ENCODE measurements around the gene RIC1.
A peak's percentile ranks its signal among the peaks of the same experiment; 100 is the strongest.
"Not testable (repeated sequence)": the region's sequence is repeated elsewhere in the genome, so short reads cannot be mapped to it uniquely, and the experiment has no call there.

The RIC1 gene, protein sequence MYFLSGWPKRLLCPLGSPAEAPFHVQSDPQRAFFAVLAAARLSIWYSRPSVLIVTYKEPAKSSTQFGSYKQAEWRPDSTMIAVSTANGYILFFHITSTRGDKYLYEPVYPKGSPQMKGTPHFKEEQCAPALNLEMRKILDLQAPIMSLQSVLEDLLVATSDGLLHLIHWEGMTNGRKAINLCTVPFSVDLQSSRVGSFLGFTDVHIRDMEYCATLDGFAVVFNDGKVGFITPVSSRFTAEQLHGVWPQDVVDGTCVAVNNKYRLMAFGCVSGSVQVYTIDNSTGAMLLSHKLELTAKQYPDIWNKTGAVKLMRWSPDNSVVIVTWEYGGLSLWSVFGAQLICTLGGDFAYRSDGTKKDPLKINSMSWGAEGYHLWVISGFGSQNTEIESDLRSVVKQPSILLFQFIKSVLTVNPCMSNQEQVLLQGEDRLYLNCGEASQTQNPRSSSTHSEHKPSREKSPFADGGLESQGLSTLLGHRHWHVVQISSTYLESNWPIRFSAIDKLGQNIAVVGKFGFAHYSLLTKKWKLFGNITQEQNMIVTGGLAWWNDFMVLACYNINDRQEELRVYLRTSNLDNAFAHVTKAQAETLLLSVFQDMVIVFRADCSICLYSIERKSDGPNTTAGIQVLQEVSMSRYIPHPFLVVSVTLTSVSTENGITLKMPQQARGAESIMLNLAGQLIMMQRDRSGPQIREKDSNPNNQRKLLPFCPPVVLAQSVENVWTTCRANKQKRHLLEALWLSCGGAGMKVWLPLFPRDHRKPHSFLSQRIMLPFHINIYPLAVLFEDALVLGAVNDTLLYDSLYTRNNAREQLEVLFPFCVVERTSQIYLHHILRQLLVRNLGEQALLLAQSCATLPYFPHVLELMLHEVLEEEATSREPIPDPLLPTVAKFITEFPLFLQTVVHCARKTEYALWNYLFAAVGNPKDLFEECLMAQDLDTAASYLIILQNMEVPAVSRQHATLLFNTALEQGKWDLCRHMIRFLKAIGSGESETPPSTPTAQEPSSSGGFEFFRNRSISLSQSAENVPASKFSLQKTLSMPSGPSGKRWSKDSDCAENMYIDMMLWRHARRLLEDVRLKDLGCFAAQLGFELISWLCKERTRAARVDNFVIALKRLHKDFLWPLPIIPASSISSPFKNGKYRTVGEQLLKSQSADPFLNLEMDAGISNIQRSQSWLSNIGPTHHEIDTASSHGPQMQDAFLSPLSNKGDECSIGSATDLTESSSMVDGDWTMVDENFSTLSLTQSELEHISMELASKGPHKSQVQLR (N-terminal part only)

DNA sequence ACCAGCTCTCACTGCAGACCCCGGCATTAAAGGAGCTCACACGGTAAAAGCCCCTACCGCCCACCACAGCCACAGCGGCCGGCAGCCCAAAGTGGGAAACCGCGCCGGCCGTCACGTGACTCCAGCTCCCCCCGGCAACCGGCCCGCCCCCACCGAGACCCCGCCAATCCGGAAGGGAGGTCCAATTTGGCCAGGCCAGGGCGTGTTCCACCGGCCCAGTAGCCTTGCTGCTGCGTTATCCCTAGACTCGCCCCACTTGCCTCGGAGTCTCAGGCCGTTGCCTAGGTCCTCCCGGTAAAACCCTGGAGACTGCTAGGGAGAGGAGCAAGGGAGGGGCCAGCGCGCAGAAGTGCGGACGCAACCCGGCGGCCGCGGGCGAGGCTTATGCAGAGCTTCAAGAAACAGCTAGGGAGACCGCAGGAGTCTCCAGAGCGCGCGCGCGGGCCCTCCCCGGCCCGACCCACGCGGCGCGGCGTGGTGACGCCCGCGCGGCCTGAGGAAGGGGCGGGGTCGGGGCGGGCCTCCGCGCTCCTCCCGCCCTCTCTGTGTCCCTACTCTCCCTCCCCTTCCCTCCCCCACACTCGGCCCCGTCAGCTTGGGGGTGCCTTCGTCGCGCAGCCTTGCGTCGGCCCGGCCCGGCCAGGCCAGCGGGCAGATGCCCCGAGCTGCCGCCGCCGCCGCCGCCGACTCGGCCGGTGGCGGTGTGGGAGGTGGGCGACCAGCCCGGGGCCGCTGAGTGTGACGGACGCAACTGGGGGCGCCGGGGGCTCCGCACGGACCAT, at the start of gene RIC1:
RIC1 (plus strand) TSS at position 578 of the 782 bp plus-strand sequence; CDS start at position 781, 203 bp downstream.
- DNase-seq, result peak; percentile 91 to 94

DNA sequence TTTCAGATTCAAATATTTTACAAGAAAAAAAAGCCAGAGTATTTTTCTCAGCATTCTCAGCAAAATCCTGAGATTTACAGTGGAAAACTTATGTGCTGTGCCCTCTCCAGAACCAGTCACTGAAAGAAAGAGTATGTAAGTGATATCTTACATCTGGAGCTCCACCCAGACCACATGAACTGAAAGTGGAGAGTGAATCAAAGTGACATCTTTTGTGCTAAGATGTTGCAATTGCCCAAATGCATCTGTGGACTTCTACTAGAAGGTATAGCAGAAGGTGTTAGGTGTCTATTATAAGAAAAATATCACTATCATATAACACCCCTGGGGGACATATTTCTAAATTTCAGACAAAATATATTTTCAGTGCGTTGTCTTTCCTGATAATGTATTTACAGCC, 49.0 kb upstream of the RIC1 start:
- DNase-seq, result no peak

DNA sequence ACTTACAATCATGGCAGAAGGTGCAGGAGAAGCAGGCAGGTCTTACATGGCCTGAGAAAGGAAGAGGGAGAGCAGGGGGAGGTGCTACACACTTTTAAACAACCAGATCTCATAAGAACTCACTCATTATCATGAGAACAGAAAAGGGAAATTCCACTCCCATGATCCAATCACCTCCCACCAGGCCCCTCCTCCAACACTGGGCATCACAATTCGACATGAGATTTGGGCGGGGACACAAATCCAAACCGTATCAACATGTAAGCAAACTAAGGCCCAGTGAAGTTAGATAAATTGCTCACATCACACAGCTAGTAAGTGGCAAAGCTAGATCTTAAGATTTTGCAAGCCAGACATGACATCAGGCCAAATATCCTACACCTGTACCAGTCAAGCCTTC, 48.3 kb upstream of the RIC1 start:
- no peak for DNase-seq

DNA sequence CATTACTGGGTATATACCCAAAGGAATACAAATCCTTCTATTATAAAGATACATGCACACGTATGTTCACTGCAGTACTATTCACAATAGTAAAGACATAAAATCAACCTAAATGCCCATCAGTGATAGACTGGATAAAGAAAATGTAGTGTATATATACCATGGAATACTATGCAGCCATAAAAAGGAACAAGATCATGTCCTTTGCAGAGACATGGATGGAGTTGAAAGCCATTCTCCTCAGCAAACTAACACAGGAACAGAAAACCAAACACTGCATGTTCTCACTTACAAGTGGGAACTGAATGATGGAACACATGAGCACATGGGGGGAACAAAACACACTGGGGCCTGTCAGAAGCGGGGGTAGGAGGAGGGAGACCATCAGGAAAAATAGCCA, 47.2 kb upstream of the RIC1 start:
- not testable (repeated sequence) for DNase-seq

DNA sequence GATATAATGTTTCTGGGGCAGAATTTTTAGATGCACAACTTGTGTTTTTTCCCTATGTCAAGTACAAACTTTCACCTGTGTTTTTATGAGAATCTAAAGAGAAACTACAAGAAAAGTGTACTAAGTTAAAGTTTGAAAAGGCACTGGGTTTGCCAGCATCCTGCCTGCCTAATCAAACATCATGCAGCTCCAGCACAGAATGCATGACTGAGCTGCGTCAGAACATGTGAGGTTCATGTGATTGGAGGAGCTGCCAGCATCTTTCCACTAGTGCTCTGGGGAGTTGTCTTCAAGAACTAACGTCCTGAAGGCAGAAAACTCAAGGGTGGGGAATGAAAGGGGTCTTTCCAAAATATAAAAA, 46.1 kb upstream of the RIC1 start:
- peak; percentile 33 to 36 for DNase-seq

DNA sequence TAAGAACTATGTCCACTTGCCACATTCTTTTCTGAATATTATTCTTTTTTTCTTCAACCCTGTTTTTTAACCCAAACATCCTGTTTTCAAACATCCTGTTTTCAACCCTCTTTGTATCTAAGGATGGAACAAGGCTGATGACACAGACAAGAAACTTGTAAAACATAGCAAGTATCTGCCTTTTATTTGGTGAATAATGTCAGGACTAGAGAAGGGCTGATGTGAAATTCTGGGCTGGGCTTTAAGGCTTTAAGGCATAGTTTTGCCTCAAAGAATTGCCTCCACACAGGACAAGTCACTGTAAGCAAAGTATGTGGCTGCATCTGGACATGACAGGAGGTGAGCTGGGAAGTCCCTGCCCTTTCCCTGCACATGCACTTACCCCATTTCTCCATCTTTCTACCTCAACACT, 42.5 kb upstream of the RIC1 start:
- DNase-seq, result no peak

DNA sequence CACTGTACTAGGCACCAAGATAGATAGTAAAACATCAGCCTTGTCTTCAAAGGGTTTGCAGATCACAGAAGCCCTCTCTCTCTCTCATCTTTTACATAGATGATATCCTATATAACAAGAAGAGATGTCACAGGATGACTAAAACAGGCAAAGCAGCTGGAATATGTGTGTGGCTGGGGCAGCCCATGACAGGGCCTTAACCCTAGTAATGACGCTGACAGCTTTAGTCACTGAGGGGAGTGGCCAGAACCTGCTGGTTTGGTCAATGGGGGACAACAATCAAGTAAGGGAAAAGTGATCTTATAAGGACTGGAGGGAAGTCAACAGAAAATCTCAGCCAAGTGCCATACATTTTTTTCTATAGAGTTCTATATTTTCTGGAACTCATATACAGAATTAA, 41.9 kb upstream of the RIC1 start:
- DNase-seq, result peak; percentile 66 to 70

DNA sequence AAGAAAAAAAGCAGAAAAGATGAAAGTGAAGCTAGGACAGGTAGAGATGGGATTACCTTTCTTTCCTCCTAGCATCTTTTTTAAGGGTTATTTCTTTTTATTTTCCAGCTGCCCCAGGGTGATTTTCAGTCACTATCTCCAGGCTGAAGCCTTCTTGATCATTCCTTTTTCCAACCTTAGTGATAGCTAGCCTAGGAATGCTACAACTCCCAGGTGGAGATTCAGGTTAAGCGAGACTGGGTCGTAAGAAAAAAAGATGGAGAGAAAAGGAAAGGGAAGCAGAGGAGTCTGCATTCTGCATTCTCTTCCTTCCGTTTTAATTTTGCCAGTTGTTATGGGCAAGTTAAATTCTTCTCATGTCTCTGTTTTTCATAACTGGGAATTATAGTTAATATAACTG, 36.7 kb upstream of the RIC1 start:
- no peak for DNase-seq

DNA sequence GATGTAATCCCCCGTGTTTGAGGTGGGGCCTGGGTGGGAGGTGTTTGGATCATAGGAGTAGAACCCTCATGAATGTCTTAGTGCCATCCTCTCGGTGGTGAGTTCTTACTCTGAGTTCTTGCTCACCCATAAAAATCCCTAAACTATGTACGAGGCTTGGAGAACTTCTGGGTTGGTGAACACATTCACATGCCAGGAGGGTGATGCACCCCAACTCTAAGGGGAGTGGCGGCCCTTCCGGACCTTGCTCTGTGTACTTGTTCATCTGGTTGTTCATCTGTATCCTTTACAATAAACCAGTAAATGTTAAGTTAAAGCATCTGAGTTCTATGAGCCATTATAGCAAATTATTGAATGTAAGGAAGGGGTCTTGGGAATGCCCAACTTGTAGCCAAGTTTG, 36.0 kb upstream of the RIC1 start:
- no peak for DNase-seq

DNA sequence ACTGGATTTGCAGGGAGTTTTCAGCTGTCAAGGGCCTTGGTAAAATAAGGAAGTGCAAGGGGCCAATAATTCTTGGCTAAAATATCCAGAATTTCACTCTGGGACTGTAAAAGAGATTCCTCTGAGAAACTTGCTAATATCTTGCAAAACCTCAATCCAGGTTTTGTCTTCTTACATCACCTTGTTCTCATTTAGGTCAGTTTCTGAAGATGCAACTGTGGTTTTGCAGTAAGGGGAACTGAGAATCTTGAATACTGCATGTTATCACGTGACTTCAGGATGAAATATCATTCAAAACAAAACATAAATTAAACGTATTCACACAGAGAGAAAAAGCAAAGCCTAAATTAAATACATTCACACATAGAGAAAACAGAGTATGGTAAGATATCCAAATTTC, 35.0 kb upstream of the RIC1 start:
- no peak for DNase-seq

DNA sequence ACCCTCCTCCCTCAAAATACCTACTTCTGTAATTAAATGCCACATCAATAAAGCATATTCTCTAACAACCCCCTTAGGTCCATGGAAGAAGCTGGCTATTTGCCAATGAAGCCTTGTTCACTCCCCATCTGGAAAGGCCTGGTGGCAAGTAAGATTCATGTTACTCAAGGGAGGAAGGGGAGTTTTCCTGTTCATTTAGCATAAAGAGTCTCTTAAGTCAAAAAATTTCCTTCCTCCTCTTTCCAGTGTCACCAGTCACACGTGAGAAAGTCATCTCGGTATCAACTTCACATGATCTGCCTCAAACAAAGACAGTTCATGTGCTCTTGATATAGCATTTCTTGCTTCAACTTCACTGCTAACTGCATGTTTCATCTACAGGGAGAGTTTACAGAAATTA, 32.7 kb upstream of the RIC1 start:
- DNase-seq, result no peak

DNA sequence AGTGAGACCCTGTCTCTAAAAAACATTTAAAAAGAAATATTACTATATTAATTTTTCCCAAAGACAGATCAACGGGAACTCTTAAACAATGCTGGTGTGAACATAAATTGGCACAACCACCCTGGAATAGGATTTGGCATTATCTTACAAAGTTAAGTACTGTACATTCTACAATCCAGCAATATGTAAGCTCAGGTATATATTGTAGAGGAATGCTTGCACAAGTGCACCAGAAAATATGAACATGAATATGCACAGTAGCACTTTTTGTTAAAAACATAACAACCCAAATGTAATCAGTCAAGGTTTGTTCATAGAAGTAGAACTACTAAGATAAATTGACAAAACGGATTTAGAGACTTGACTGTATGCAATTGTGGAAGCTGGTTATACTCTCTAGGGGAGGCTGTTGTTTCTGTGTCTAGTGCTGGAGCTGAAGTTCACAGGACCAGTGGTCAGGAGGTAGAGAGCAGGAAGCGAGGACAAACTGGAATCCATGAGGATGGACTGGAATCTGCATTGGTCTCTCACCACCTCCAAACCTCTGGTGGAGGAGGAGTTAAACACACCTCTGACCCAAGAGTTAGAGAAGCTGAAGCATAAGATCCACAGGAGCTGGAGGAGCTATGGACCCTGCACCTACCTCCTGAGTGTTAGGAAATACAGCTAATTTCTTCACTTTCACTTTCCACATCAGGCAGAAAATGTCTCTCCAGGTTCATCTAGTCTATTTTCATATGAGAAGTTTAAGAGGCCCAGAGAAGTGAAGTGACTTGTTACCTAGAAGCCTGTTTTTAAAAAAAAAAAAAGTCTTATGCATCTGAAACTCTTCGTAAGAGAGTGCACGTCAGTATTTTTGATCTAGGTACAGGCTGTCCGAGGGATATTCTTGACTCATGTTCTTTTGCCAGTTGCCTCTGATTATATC, 20.3 kb upstream of the RIC1 start:
- DNase-seq, result no peak

DNA sequence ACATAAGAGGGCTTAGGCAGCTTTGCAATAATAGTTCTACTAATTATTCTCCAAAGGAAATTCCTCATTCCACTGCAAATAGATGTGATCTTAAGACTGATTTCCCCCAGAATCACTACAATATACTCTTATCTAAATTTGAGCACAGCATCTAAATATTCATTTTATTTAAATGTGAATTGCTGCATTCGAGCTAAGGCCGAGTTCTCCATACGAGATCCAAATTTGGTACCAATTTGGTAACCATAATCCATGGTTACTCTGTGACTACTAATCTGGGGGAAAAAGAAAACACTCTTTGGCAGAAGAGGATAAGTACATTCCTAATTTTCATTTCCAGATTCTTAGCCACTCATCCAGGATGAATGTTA, 19.7 kb upstream of the RIC1 start:
- no peak for DNase-seq

DNA sequence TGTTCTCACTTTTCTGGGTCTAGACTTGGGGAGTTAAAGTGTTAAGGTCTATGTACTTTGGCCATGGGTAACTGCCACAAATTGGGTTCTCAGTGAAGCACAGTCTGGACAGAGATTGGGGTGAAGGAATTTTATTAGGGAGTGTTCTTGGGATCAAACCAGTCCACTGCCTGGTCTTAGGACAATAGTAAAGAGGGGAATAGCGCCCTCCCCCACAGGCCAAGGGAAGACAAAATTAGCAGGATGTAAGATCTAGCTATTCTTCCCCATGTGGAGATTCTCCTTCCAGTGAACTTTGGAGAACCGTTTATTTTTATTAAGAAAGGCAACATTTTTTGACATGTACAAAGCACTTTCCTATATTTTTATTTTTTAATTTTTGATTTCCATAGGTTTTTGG, 18.4 kb upstream of the RIC1 start:
- no peak for DNase-seq

DNA sequence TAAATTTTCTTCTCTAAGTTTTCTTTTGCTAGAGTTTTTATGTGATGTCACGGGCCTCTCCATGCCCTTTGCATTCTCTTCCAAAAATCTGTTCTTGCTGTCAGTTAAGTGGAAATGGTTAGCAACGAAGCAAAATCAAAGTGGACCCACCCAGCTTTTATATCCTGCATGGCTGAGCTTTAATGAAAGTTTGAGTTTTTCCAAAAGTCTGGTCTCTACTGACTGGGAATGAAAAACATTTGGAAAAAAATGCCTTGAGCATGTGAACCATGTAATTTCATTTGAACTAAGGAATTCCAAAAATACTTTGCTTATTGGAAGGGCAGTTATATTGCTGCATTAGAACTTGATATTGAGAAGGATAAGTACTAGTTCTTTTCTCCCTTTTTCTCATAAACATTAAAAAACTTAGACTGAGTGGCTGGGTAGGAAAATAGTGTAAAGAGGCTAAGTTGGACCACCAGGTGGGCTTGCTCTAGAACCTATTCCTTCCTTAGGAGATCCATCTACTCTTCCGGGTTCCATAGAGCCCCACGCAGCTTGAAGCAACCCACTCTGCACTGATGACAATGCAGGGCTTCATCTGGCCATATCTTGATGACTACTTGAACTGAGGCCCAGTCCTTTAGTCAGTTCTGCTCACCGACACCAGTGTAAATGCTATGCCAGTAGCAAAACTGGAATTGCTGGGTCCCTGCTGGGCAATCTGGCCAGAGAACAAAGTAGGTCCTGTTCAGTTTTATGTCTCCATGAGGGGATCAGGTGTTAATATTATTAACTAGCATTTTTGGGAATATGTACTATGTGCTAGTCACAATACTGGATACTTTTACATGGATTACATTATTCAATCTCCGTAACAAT, 17.4 kb upstream of the RIC1 start:
- no peak for DNase-seq

DNA sequence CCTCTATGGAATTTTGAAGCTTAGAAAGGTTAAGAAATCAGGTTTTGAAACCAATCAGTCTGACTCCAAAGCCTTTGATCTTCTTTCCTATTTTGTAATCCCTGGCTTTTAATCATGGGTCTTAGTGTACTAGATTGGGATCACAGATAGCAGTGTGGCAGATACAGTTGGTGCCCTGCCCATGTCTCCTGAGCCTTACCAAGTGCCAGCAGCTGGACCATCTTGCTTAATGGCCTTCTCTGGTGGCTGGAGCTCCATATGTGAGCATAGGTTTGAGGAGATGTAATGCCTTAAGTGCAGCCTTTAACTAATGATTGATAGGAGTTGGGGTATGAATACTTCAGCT, 16.7 kb upstream of the RIC1 start:
- DNase-seq, result no peak

DNA sequence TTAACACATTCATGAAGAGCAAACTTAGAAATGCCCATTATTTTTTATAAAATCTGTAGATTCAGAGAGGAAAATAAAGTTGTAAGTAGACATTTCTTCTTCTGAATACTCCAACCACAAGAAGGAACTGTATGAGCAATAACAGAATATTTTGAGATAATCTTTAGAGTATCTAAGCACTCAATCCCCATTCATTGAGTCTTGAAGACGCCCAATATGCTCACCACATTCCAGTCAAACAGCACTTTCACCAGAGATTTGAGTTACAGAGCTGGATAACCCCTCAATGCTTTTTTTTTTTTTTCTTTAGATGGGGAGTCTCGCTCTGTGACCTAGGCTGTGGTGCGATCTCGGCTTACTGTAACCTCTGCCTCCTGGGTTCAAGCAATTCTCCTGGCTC, 14.7 kb upstream of the RIC1 start:
- no peak for DNase-seq

DNA sequence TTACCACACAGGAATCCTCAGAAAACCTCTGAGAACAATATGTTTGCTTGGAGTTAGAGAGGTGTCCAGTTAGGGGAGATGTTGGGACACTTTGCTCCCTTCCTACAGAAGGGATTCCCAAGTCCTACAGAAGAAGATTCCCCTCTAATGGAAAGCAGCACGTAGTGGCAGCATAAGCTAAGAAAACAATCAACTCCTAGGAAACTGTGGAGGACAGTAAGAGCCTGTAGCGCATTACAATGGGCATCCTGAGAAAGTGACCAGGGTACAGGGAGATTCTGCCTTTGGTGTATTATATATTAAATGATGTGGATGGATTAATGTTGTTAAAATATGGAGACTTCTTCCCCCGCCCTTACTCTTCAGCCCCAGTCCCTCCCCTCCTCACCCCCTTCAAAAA, 13.9 kb upstream of the RIC1 start:
- DNase-seq, result no peak

DNA sequence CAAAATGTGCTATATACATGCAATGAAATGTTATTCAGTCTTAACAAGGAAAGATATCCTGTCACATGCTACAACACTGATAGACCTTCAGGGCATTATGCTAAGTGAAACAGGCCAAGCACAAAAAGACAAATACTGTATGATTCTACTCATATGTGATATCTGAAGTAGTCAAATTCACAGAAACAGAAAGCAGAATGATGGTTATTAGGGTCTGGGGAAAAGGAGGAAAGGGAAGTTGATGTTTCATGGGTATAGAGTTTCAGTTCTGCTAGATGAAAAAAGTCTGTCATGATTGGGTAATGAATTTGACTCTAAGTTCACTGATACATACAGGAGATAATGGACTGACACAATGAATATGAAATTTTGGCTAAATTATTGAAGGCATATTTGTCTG, 11.2 kb upstream of the RIC1 start:
- no peak for DNase-seq

DNA sequence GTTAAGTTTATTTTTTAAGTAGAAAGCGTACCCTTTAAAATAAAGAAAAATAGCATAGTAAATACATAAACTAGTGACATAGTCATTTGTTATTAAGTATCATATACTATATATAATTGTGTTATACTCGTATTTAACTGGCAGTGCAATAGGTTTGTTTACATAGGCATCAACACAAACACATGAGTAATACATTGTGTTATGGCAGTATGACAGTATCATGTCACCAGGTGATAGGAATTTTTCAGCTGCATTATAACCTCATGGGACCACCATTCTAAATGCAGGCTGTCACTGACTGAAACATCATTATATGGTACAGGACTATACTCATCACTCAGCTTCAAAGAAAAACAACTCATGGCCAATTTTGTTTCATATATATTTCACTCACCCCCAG, 8.4 kb upstream of the RIC1 start:
- DNase-seq, result no peak

DNA sequence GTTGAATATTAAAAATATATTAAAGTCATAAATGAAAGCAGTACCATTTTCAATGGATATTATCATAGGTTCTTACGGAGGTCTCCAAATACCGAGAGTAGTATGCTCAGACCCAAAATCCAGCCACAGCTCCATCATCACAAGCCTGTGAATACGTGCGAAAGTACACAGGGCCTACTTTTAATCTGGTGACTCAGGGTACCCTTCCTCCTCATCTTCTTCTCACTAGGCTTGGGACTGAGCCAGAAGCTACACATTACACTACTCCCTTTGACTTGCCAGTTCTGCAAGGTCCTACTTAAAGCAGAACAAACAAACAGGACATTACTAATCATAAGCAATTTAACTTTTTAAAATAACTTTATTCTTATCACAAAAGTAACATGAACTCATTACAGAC, 7.6 kb upstream of the RIC1 start:
- no peak for DNase-seq

Measured in activated T-cell treated with anti-CD3 and anti-CD28 coated beads, Interleukin-2, amount 50 U/mL, for 48 hours (primary cell).